H1 (cell line): ENCODE measurements around the gene RSF1. TPM values are rescaled to one million over a fixed set of nuclear protein-coding genes. Genes with fewer than 3 reads are reported as not detected.

Experiments
- CTCF ChIA-PET: fragments of 300-600 bp; sonication (Branson Sonifier 250); formaldehyde crosslinking; loops from one replicate; lab custom pipeline; 2021; ENCODE audit not compliant: partially characterized antibody; lab: Charles Lee
- POLR2A ChIA-PET: fragments of 300-600 bp; sonication (Branson Sonifier 250); formaldehyde crosslinking; loops from one replicate; lab custom pipeline; 2021; ENCODE audit warnings: inconsistent platforms; ENCODE audit not compliant: partially characterized antibody; lab: Charles Lee
- DNase-seq, 2 experiments: peaks; one replicate each; pipeline versions ENCODE4 v3.0.0 to v3.0.0-alpha.2; 2010 to 2022; ENCODE audit warnings: low spot score in 2 of 2, low read depth in 1 of 2, mixed read lengths in 1 of 2
- FAIRE-seq: peaks from 2 replicates; lab custom pipeline; 2011; peaks lifted over from hg19 to GRCh38; lab: Jason Lieb, UNC
- H2AFZ ChIP-seq: 2 replicates; pipeline ENCODE4 v1.8.1; 2012; ENCODE audit warnings: low read length, inconsistent platforms
- H2AK5ac ChIP-seq: 2 replicates; pipeline ENCODE4 v1.6.1; 2013; ENCODE audit warnings: low read depth, low read length
- H2BK120ac ChIP-seq: replicated peaks from 2 replicates; pipeline ENCODE3; 2013; ENCODE audit warnings: low read depth, low read length, inconsistent platforms
- H2BK12ac ChIP-seq: 2 replicates; pipeline ENCODE4 v1.6.1; 2013; ENCODE audit warnings: low read depth, low read length
- H2BK15ac ChIP-seq: 2 replicates; pipeline ENCODE4 v1.6.1; 2013; ENCODE audit warnings: low read length
- H2BK20ac ChIP-seq: 2 replicates; pipeline ENCODE4 v1.6.1; 2013; ENCODE audit warnings: low read length
- H2BK5ac ChIP-seq: 2 replicates; pipeline ENCODE4 v1.6.1; 2013; ENCODE audit warnings: low read depth, low read length
- H3K14ac ChIP-seq: 2 replicates; pipeline ENCODE4 v1.6.1; 2013; ENCODE audit warnings: inconsistent platforms; ENCODE audit not compliant: insufficient read length
- H3K18ac ChIP-seq: 2 replicates; pipeline ENCODE4 v1.6.1; 2013; ENCODE audit warnings: low read length; ENCODE audit errors: extremely low read depth
- H3K23ac ChIP-seq: 2 replicates; pipeline ENCODE4 v1.6.1; 2013; ENCODE audit warnings: inconsistent platforms; ENCODE audit not compliant: insufficient read length
- H3K23me2 ChIP-seq: 2 replicates; pipeline ENCODE4 v1.6.1; 2013; ENCODE audit warnings: low read depth, low read length
- H3K27ac ChIP-seq: 2 replicates; pipeline ENCODE4 v1.6.1; 2011; ENCODE audit warnings: low read depth, low read length, inconsistent platforms
- H3K27me3 ChIP-seq, 4 experiments: replicated peaks in 1 of 4; 1 replicate in 1 of 4; 2 replicates in 3 of 4; pipeline versions ENCODE4 v1.6.1 to v1.8.1; 2011 to 2013; ENCODE audit warnings: low read length in 3 of 4, mild to moderate bottlenecking in 3 of 4, inconsistent platforms in 2 of 4, mixed read lengths in 2 of 4, moderate library complexity in 1 of 4; ENCODE audit not compliant: control insufficient read depth in 3 of 4, insufficient read depth in 3 of 4; ENCODE audit errors: extremely low read depth in 1 of 4
- H3K36me3 ChIP-seq, 4 experiments: 2 replicates each; pipeline versions ENCODE4 v1.6.1 to v1.8.1; 2011 to 2013; ENCODE audit warnings: mild to moderate bottlenecking in 4 of 4, low read length in 3 of 4, moderate library complexity in 2 of 4, control low read depth in 1 of 4, inconsistent platforms in 1 of 4; ENCODE audit not compliant: insufficient read depth in 4 of 4, control insufficient read depth in 2 of 4
- H3K4ac ChIP-seq: replicated peaks from 2 replicates; pipeline ENCODE3; 2013; ENCODE audit warnings: low read length, low read depth, mixed read lengths, inconsistent platforms; ENCODE audit not compliant: insufficient read length
- H3K4me1 ChIP-seq, 4 experiments: replicated peaks in 1 of 4; 1 replicate in 1 of 4; 2 replicates in 3 of 4; pipeline versions ENCODE4 v1.6.1 to v1.8.1; 2011 to 2013; ENCODE audit warnings: low read length in 3 of 4, inconsistent platforms in 2 of 4, mixed read lengths in 1 of 4; ENCODE audit not compliant: insufficient read depth in 4 of 4, control insufficient read depth in 3 of 4
- H3K4me2 ChIP-seq, 2 experiments: 2 replicates each; pipeline versions ENCODE4 v1.6.1 to v1.8.1; 2011 to 2013; ENCODE audit warnings: low read depth in 2 of 2, low read length in 2 of 2, control low read depth in 1 of 2, inconsistent platforms in 1 of 2, mild to moderate bottlenecking in 1 of 2; ENCODE audit not compliant: insufficient read depth in 1 of 2
- H3K4me3 ChIP-seq, 4 experiments: fragments of 200-600, 300-600 bp in 1 of 4; sonication (generic), shearing (Covaris generic), sonication (Bioruptor Twin) in 1 of 4; 2 replicates each; pipeline versions ENCODE4 v1.5.1 to v1.8.1; 2011 to 2016; ENCODE audit warnings: low read length in 4 of 4, low read depth in 3 of 4, control low read depth in 2 of 4, inconsistent platforms in 2 of 4, mild to moderate bottlenecking in 2 of 4, mixed read lengths in 1 of 4, moderate library complexity in 1 of 4; ENCODE audit not compliant: insufficient read depth in 2 of 4; ENCODE audit errors: extremely low read depth in 1 of 4
- H3K56ac ChIP-seq: replicated peaks from 2 replicates; pipeline ENCODE3; 2013; ENCODE audit warnings: low read depth, mild to moderate bottlenecking, mixed read lengths, low read length, inconsistent platforms; ENCODE audit not compliant: insufficient read length
- H3K79me1 ChIP-seq: 2 replicates; pipeline ENCODE4 v1.6.1; 2013; ENCODE audit warnings: low read depth, low read length, control low read depth
- H3K79me2 ChIP-seq, 2 experiments: 2 replicates each; pipeline versions ENCODE4 v1.6.1 to v1.8.1; 2012 to 2013; ENCODE audit warnings: low read length in 2 of 2, mild to moderate bottlenecking in 2 of 2, inconsistent platforms in 1 of 2; ENCODE audit not compliant: insufficient read depth in 2 of 2, control insufficient read depth in 1 of 2
- H3K9ac ChIP-seq, 4 experiments: replicated peaks in 1 of 4; 1 replicate in 1 of 4; 2 replicates in 3 of 4; pipeline versions ENCODE4 v1.6.1 to v1.8.1; 2011 to 2013; ENCODE audit warnings: low read depth in 3 of 4, low read length in 3 of 4, control low read depth in 2 of 4, mild to moderate bottlenecking in 2 of 4, moderate library complexity in 2 of 4, inconsistent platforms in 1 of 4; ENCODE audit errors: extremely low read depth in 1 of 4
- H3K9me3 ChIP-seq, 2 experiments: 2 replicates each; pipeline versions ENCODE4 v1.6.1 to v1.8.1; 2012 to 2013; ENCODE audit warnings: mild to moderate bottlenecking in 2 of 2, moderate library complexity in 2 of 2, control low read depth in 1 of 2, inconsistent platforms in 1 of 2, low read depth in 1 of 2, low read length in 1 of 2, mixed read lengths in 1 of 2; ENCODE audit not compliant: insufficient read depth in 2 of 2
- H4K20me1 ChIP-seq, 2 experiments: replicated peaks in 1 of 2; 2 replicates each; pipeline versions ENCODE3 to v1.8.1; 2011 to 2013; ENCODE audit warnings: inconsistent platforms in 2 of 2, low read length in 2 of 2, mild to moderate bottlenecking in 1 of 2; ENCODE audit not compliant: insufficient read depth in 2 of 2, control insufficient read depth in 1 of 2
- H4K5ac ChIP-seq: 2 replicates; pipeline ENCODE4 v1.6.1; 2013; ENCODE audit warnings: low read length, low read depth, mixed read lengths, inconsistent platforms; ENCODE audit not compliant: insufficient read length
- H4K8ac ChIP-seq: 2 replicates; pipeline ENCODE4 v1.8.0; 2013; ENCODE audit warnings: mild to moderate bottlenecking, moderate library complexity, low read length, inconsistent platforms; ENCODE audit not compliant: insufficient read depth; ENCODE audit errors: extremely low read depth
- H4K91ac ChIP-seq: replicated peaks from 2 replicates; pipeline ENCODE3; 2013; ENCODE audit warnings: low read length, mixed read lengths, inconsistent platforms; ENCODE audit not compliant: insufficient read length
- CBX8 ChIP-seq: fragments of 300-800, 300-1000 bp; sonication (generic); IDR thresholded peaks from 2 replicates; pipeline ENCODE4 v1.7.1; 2016; ENCODE audit warnings: low read depth, low read length, borderline replicate concordance
- CTBP2 ChIP-seq: IDR thresholded peaks from 2 replicates; pipeline ENCODE4 v1.7.0; 2011; ENCODE audit warnings: borderline replicate concordance, mild to moderate bottlenecking, moderate library complexity, mixed read lengths, low read length; ENCODE audit not compliant: insufficient read depth, insufficient read length
- EGR1 ChIP-seq: IDR thresholded peaks from 2 replicates; pipeline ENCODE4 v1.6.1; 2011; ENCODE audit warnings: low read depth, low read length, borderline replicate concordance
- EP300 ChIP-seq, 2 experiments: IDR thresholded peaks; 1 replicate in 1 of 2; 2 replicates in 1 of 2; pipeline ENCODE4 v1.6.1; 2011 to 2012; ENCODE audit warnings: low read depth in 2 of 2, low read length in 2 of 2, mild to moderate bottlenecking in 2 of 2, borderline replicate concordance in 1 of 2, inconsistent platforms in 1 of 2, moderate library complexity in 1 of 2
- NRF1 ChIP-seq: IDR thresholded peaks from 2 replicates; pipeline ENCODE4 v1.6.1; 2011; ENCODE audit warnings: mild to moderate bottlenecking, low read depth, low read length, improper control_type of control experiment
- RAD21 ChIP-seq, 2 experiments: IDR thresholded peaks in 1 of 2; conservative IDR thresholded peaks in 1 of 2; 2 replicates each; pipeline ENCODE4 v1.6.1; 2011; ENCODE audit warnings: low read depth in 2 of 2, low read length in 2 of 2, improper control_type of control experiment in 1 of 2, inconsistent platforms in 1 of 2, mild to moderate bottlenecking in 1 of 2, moderate library complexity in 1 of 2
- SIRT6 ChIP-seq: IDR thresholded peaks from one replicate; pipeline ENCODE4 v1.7.1; 2012; ENCODE audit warnings: low read length, inconsistent platforms
- SUZ12 ChIP-seq: fragments of 200-600 bp; sonication (generic); IDR thresholded peaks from 2 replicates; pipeline ENCODE4 v1.6.1; 2012; ENCODE audit warnings: mild to moderate bottlenecking, inconsistent platforms, low read length, moderate library complexity, mixed read lengths
- WGBS, 2 experiments: shearing (Covaris generic) in 1 of 2; methylation state at CpG; one replicate each; pipeline versions ENCODE4 v1.1.6 to v1.1.7; 2013 to 2015; ENCODE audit warnings: low lambda C conversion rate in 2 of 2, mixed read lengths in 2 of 2, inconsistent platforms in 1 of 2, low coverage in 1 of 2, missing lambda C conversion rate in 1 of 2; ENCODE audit not compliant: insufficient replicate concordance in 2 of 2, insufficient coverage in 1 of 2, insufficient read length in 1 of 2; ENCODE audit errors: extremely low coverage in 1 of 2, missing lambda C conversion rate in 1 of 2; 5-methylcytosine and 5-hydroxymethylcytosine counted together
- polyA plus RNA-seq, 7 experiments: library from polyadenylated mRNA; depleted of rRNA in 3 of 7; stranded (reverse) in 5 of 7; unstranded in 2 of 7; fragments of >200 nt in 5 of 7; fragments of 200-250 nt in 2 of 7; gene quantifications; 1 replicate in 5 of 7; 2 replicates in 1 of 7; 4 replicates in 1 of 7; pipeline versions ENCODE4 v1.2.1 to v1.2.3, GENCODE V29; 2011 to 2013; ENCODE audit warnings: missing spikeins in 2 of 7, mixed read lengths in 2 of 7
- total RNA-seq: library from RNA; stranded (reverse); fragmentation: NEBNext Ultra II Directional; extraction: Animal tissue kit (Norgen Biotek cat#: 25700); gene quantifications from 2 replicates; pipeline ENCODE4 v1.2.1, GENCODE V29; 2021
- TF ChIP-seq, protein P1 (sequence below): IDR thresholded peaks from 2 replicates; pipeline ENCODE4 v1.6.1; 2012; ENCODE audit warnings: inconsistent platforms
- TF ChIP-seq, protein P2 (sequence below), 3 experiments: IDR thresholded peaks; 1 replicate in 2 of 3; 2 replicates in 1 of 3; pipeline versions ENCODE4 v1.5.1 to v1.6.1; 2011; ENCODE audit warnings: low read length in 3 of 3, mild to moderate bottlenecking in 3 of 3, inconsistent platforms in 2 of 3, low read depth in 1 of 3, moderate library complexity in 1 of 3; ENCODE audit not compliant: insufficient read depth in 1 of 3; ENCODE audit errors: control extremely low read depth in 1 of 3

Gene RSF1
- total and polyA plus RNA-seq, 2 of the 8 experiments (the other 6 are each of a cell fraction or from before 2014, with no cell fraction given), result 17.8 to 87.9 TPM

DNA sequence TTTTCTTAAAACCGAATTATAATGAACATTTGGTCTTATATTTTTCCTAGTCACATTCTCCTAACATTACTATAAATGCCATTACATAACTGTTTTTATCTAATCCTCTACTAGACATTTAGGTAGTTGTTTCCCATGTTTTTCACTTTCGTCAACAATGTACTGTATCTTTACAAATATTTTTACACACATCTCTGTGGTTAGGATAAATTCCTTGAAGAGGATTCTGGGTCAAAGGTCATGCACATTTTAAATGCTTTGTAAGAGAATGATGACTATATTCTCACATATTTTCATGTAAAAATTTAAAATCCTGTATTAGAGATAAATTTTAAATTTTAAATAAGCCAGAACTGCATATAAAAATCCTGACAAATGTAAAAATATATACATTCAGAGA is 121.6 kb downstream of the RSF1 start:
- no peaks in the 10 kb centered on the region for H3K23me2 ChIP-seq
- no peak overlapping the region for H3K23ac ChIP-seq
- no peak overlapping the region for H3K4me2 ChIP-seq
- H3K27me3 ChIP-seq, result no peaks in the 10 kb centered on the region
- no peak for DNase-seq
- H3K14ac ChIP-seq, result no peak overlapping the region
- ChIA-PET CTCF (no interaction called here), POLR2A (no interaction called here)
- H2AK5ac ChIP-seq, result no peak overlapping the region
- no peak overlapping the region for H2BK5ac ChIP-seq
- H3K9me3 ChIP-seq, result no peaks in the 10 kb centered on the region
- H3K18ac ChIP-seq, result no peak overlapping the region
- no peaks in the 10 kb centered on the region for H3K79me1 ChIP-seq
- no peak overlapping the region for H3K9ac ChIP-seq
- no peak overlapping the region for H4K91ac ChIP-seq
- H3K27ac ChIP-seq, result no peak overlapping the region
- H4K8ac ChIP-seq, result no peak overlapping the region
- H2BK120ac ChIP-seq, result no peak overlapping the region
- H3K56ac ChIP-seq, result no peak overlapping the region
- H3K36me3 ChIP-seq, result peaks cover 5 to 61% (median 15%) of the 10 kb centered on the region in 4 experiments; a peak in 7 of 8 replicates
- H3K4me3 ChIP-seq, result no peak overlapping the region
- no peaks in the 10 kb centered on the region for H4K20me1 ChIP-seq
- no peaks in the 10 kb centered on the region for H3K4me1 ChIP-seq
- no peak overlapping the region for H3K4ac ChIP-seq
- H2AFZ ChIP-seq, result no peak overlapping the region
- H4K5ac ChIP-seq, result no peak overlapping the region
- no peak overlapping the region for H2BK20ac ChIP-seq
- H3K79me2 ChIP-seq, result no peaks in the 10 kb centered on the region
- H2BK12ac ChIP-seq, result no peak overlapping the region
- FAIRE-seq, result no peak
- WGBS, 2 experiments, result 86% methylated on average over 2 of the region's 2 CpGs; no CpG with 5 or more reads in 1 of the 2 experiments
- no peak overlapping the region for H2BK15ac ChIP-seq
- TF ChIP-seq CTBP2 (no peak), RAD21 (IDR thresholded peaks at IDR 0.05 in 1 of 2, conservative IDR thresholded peaks at IDR 0.05 in 1 of 2; ENCODE audit: low read depth in 2 of 2, low read length in 2 of 2) (no peak), CBX8 (no peak), SUZ12 (no peak), EP300 (IDR thresholded peaks at IDR 0.05; ENCODE audit: borderline replicate concordance in 1 of 2, low read depth in 2 of 2, low read length in 2 of 2) (no peak), EGR1 (no peak), NRF1 (no peak), SIRT6 (no peak)
- TF ChIP-seq, protein P1, sequence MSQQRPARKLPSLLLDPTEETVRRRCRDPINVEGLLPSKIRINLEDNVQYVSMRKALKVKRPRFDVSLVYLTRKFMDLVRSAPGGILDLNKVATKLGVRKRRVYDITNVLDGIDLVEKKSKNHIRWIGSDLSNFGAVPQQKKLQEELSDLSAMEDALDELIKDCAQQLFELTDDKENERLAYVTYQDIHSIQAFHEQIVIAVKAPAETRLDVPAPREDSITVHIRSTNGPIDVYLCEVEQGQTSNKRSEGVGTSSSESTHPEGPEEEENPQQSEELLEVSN, result no peak
- TF ChIP-seq, protein P2, sequence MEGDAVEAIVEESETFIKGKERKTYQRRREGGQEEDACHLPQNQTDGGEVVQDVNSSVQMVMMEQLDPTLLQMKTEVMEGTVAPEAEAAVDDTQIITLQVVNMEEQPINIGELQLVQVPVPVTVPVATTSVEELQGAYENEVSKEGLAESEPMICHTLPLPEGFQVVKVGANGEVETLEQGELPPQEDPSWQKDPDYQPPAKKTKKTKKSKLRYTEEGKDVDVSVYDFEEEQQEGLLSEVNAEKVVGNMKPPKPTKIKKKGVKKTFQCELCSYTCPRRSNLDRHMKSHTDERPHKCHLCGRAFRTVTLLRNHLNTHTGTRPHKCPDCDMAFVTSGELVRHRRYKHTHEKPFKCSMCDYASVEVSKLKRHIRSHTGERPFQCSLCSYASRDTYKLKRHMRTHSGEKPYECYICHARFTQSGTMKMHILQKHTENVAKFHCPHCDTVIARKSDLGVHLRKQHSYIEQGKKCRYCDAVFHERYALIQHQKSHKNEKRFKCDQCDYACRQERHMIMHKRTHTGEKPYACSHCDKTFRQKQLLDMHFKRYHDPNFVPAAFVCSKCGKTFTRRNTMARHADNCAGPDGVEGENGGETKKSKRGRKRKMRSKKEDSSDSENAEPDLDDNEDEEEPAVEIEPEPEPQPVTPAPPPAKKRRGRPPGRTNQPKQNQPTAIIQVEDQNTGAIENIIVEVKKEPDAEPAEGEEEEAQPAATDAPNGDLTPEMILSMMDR (IDR thresholded peaks at IDR 0.05; ENCODE audit: control extremely low read depth in 1 of 3, insufficient read depth in 1 of 3, low read depth in 1 of 3, low read length in 3 of 3), result no peak
